A673 (cell line): ENCODE results near the gene ITM2C.

ENCODE experiments used
- EZH2 ChIP-seq: fragments of 200-600 bp; sonication (generic); IDR thresholded peaks from 2 replicates; pipeline ENCODE4 v1.6.1; 2017; ENCODE audit warnings: borderline replicate concordance, low read depth, mild to moderate bottlenecking, mixed read lengths, antibody characterized with exemption, low read length; ENCODE audit not compliant: poor library complexity, severe bottlenecking
- TF ChIP-seq, protein P1 (sequence below): fragments of 300-800, 200-600 bp; sonication (generic); conservative IDR thresholded peaks from 2 replicates; pipeline ENCODE4 v1.5.1; 2017; ENCODE audit warnings: low read depth, mild to moderate bottlenecking, antibody characterized with exemption, low read length, moderate library complexity, mixed read lengths

DNA sequence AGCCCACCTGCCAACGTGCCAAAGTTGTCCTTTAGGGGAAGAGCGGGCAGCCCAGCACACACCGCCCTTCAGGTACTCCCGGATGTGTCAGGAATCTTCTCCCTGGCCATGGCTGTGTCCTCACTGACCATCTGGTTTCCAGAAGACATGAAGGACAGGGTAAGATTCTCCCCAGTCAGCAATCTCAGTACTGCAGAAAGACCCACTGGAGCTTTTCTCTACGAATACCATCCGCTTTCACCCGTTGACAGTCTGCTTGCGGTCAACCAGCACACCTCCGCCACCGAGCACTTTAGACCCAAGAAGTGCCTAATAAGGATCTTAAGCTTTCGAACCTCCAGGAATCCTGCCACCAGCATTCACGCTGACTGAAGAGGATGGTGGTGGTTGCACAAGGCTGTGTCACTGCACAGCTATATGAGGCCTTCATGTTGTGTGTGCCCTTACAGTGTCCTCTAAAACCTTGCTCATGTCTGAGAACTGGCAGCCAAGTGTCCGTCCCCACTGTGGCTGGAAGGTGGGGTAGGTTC lies 42.7 kb upstream of the ITM2C start:
- TF ChIP-seq, protein P1, sequence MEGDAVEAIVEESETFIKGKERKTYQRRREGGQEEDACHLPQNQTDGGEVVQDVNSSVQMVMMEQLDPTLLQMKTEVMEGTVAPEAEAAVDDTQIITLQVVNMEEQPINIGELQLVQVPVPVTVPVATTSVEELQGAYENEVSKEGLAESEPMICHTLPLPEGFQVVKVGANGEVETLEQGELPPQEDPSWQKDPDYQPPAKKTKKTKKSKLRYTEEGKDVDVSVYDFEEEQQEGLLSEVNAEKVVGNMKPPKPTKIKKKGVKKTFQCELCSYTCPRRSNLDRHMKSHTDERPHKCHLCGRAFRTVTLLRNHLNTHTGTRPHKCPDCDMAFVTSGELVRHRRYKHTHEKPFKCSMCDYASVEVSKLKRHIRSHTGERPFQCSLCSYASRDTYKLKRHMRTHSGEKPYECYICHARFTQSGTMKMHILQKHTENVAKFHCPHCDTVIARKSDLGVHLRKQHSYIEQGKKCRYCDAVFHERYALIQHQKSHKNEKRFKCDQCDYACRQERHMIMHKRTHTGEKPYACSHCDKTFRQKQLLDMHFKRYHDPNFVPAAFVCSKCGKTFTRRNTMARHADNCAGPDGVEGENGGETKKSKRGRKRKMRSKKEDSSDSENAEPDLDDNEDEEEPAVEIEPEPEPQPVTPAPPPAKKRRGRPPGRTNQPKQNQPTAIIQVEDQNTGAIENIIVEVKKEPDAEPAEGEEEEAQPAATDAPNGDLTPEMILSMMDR, result no peak
- TF ChIP-seq EZH2, result no peak
